Caco-2 (cell line): ENCODE data around the gene PTTG1IP. TPM values are rescaled to one million over a fixed set of nuclear protein-coding genes. Genes with fewer than 3 reads are reported as not detected.

ENCODE experiments used
- BruUV-seq: library from RNA; stranded (reverse); fragments of 400-500 nt; replicated peaks from 2 replicates; lab custom pipeline; 2021; lab: Mats Ljungman, UMichigan
- CTCF ChIA-PET: fragments of 300-600 bp; sonication (Branson Sonifier 250); formaldehyde crosslinking; loops from one replicate; lab custom pipeline; 2022; ENCODE audit warnings: antibody characterized with exemption; lab: Charles Lee
- POLR2A ChIA-PET: fragments of 300-600 bp; sonication (Branson Sonifier 250); formaldehyde crosslinking; loops from one replicate; lab custom pipeline; 2022; ENCODE audit warnings: antibody characterized with exemption; lab: Charles Lee
- DNase-seq, 2 experiments: peaks; one replicate each; pipeline versions ENCODE4 v3.0.0 to v3.0.0-alpha.2; 2020 to 2022
- H3K27me3 ChIP-seq: replicated peaks from 2 replicates; pipeline ENCODE4 v1.6.0; 2011; ENCODE audit warnings: low read length; ENCODE audit not compliant: control insufficient read depth, insufficient read depth
- H3K36me3 ChIP-seq: 2 replicates; pipeline ENCODE4 v1.5.1; 2011; ENCODE audit warnings: low read length; ENCODE audit not compliant: control insufficient read depth, insufficient read depth
- H3K4me1 ChIP-seq: fragments of 250-450 bp; sonication (Bioruptor Pico); 2 replicates; pipeline ENCODE4 v1.5.1; 2020; ENCODE audit warnings: mild to moderate bottlenecking
- H3K4me3 ChIP-seq: 2 replicates; pipeline ENCODE4 v1.5.1; 2011; ENCODE audit warnings: low read depth, mild to moderate bottlenecking, control low read depth, low read length
- H3K9me3 ChIP-seq: fragments of 250-450 bp; sonication (Bioruptor Pico); 2 replicates; pipeline ENCODE4 v1.5.1; 2020; ENCODE audit warnings: mild to moderate bottlenecking, moderate library complexity
- H3K27ac Mint-ChIP-seq: one replicate; pipeline ENCODE4 v1.8.0; 2022; ENCODE audit warnings: mixed read lengths; ENCODE audit not compliant: unreplicated experiment
- H3K27me3 Mint-ChIP-seq: one replicate; pipeline ENCODE4 v1.8.0; 2022; ENCODE audit warnings: mixed read lengths; ENCODE audit not compliant: insufficient read depth, unreplicated experiment
- H3K36me3 Mint-ChIP-seq: one replicate; pipeline ENCODE4 v1.8.0; 2022; ENCODE audit warnings: mild to moderate bottlenecking, mixed read lengths; ENCODE audit not compliant: insufficient read depth, unreplicated experiment
- H3K4me1 Mint-ChIP-seq: one replicate; pipeline ENCODE4 v1.8.0; 2022; ENCODE audit warnings: low read depth, mixed read lengths; ENCODE audit not compliant: unreplicated experiment
- H3K4me3 Mint-ChIP-seq: one replicate; pipeline ENCODE4 v1.8.0; 2022; ENCODE audit warnings: mild to moderate bottlenecking, moderate library complexity, mixed read lengths; ENCODE audit not compliant: unreplicated experiment
- H3K9me3 Mint-ChIP-seq: one replicate; pipeline ENCODE4 v1.8.0; 2022; ENCODE audit warnings: mixed read lengths; ENCODE audit not compliant: unreplicated experiment
- CTCF ChIP-seq, 2 experiments: fragments of 200-600 bp in 1 of 2; IDR thresholded peaks; 1 replicate in 1 of 2; 2 replicates in 1 of 2; pipeline versions ENCODE4 v1.5.1 to v1.8.0; 2011 to 2022; ENCODE audit warnings: antibody characterized with exemption in 1 of 2, control low read depth in 1 of 2, inconsistent platforms in 1 of 2, low read depth in 1 of 2, low read length in 1 of 2, mild to moderate bottlenecking in 1 of 2, moderate library complexity in 1 of 2; ENCODE audit not compliant: insufficient read depth in 1 of 2, severe bottlenecking in 1 of 2, unreplicated experiment in 1 of 2
- intact Hi-C: fragments of 100-400 bp; cut with micrococcal nuclease; formaldehyde crosslinking; loops from one replicate; pipeline ENCODE4 v1.10.0; 2022; ENCODE audit not compliant: unreplicated experiment
- total RNA-seq: library from RNA; stranded (reverse); gene quantifications from 2 replicates; pipeline ENCODE4 v1.2.3, GENCODE V29; 2022

PTTG1IP gene
- total RNA-seq, 1 experiment from 2014 or later, result 296 TPM

- H3K36me3 ChIP-seq, result peaks cover 2% of the 10 kb centered on the region
- POLR2A ChIA-PET, result no interaction called here
- peaks cover 11% of the 10 kb centered on the region for H3K9me3 ChIP-seq
- peaks cover 5% of the 10 kb centered on the region for H3K4me1 Mint-ChIP-seq
- peaks cover 15% of the 10 kb centered on the region for H3K4me1 ChIP-seq
- H3K9me3 Mint-ChIP-seq, result peaks cover 7% of the 10 kb centered on the region
- no peak overlapping the region for H3K4me3 Mint-ChIP-seq
- no peak overlapping the region for H3K4me3 ChIP-seq
- no peak for DNase-seq
- no TSS peak for BruUV-seq
- peaks cover 48% of the 10 kb centered on the region for H3K36me3 Mint-ChIP-seq
- no peak for TF ChIP-seq CTCF (IDR thresholded peaks at IDR 0.05; ENCODE audit: insufficient read depth in 1 of 2, low read depth in 1 of 2, low read length in 1 of 2, severe bottlenecking in 1 of 2, unreplicated experiment in 1 of 2)
- H3K27me3 Mint-ChIP-seq, result no peaks in the 10 kb centered on the region
- H3K27me3 ChIP-seq, result no peaks in the 10 kb centered on the region
- no peak overlapping the region for H3K27ac Mint-ChIP-seq
- CTCF ChIA-PET, result no interaction called here
- intact Hi-C loops, result loop anchor here (5.0 kb wide), 1 partner anchor 57 kb away; the partner anchor contains the start of gene PTTG1IP
Measured at GRCh38 chr21:44815225-44815624, 58.3 kb downstream of the PTTG1IP start.

- no peak overlapping the region for H3K4me3 ChIP-seq
- H3K9me3 Mint-ChIP-seq, result peaks cover under 1% of the 10 kb centered on the region
- H3K4me1 ChIP-seq, result peaks cover 15% of the 10 kb centered on the region
- ChIA-PET POLR2A (no interaction called here), CTCF (no interaction called here)
- no peaks in the 10 kb centered on the region for H3K27me3 ChIP-seq
- H3K36me3 Mint-ChIP-seq, result peaks cover 51% of the 10 kb centered on the region
- no peak for TF ChIP-seq CTCF (IDR thresholded peaks at IDR 0.05; ENCODE audit: insufficient read depth in 1 of 2, low read depth in 1 of 2, low read length in 1 of 2, severe bottlenecking in 1 of 2, unreplicated experiment in 1 of 2)
- BruUV-seq, result no TSS peak
- intact Hi-C loops, result loop anchor here (5.0 kb wide), 1 partner anchor 58 kb away; the partner anchor contains the start of gene PTTG1IP
- peaks cover 5% of the 10 kb centered on the region; the same call in 1 of the 2 replicates for H3K9me3 ChIP-seq
- H3K27ac Mint-ChIP-seq, result no peak overlapping the region
- no peaks in the 10 kb centered on the region for H3K27me3 Mint-ChIP-seq
- H3K4me3 Mint-ChIP-seq, result no peak overlapping the region
- no peak for DNase-seq
- peaks cover 3% of the 10 kb centered on the region for H3K36me3 ChIP-seq
- H3K4me1 Mint-ChIP-seq, result peaks cover 5% of the 10 kb centered on the region
Measured at GRCh38 chr21:44814498-44815023, 58.9 kb downstream of the PTTG1IP start.

GRCh38 chr21:44813727-44814126, 59.8 kb downstream of the PTTG1IP start:
- peaks cover 5% of the 10 kb centered on the region for H3K4me1 Mint-ChIP-seq
- no peak overlapping the region for H3K27ac Mint-ChIP-seq
- no peaks in the 10 kb centered on the region for H3K27me3 Mint-ChIP-seq
- no peak for TF ChIP-seq CTCF (IDR thresholded peaks at IDR 0.05; ENCODE audit: insufficient read depth in 1 of 2, low read depth in 1 of 2, low read length in 1 of 2, severe bottlenecking in 1 of 2, unreplicated experiment in 1 of 2)
- no peak overlapping the region for H3K4me3 ChIP-seq
- no peaks in the 10 kb centered on the region for H3K9me3 ChIP-seq
- BruUV-seq, result no TSS peak
- ChIA-PET CTCF (no interaction called here), POLR2A (no interaction called here)
- intact Hi-C loops, result no loop called here
- peaks cover 9% of the 10 kb centered on the region for H3K4me1 ChIP-seq
- no peak overlapping the region for H3K4me3 Mint-ChIP-seq
- H3K36me3 ChIP-seq, result peaks cover 3% of the 10 kb centered on the region
- DNase-seq, result no peak
- H3K27me3 ChIP-seq, result no peaks in the 10 kb centered on the region
- peaks cover 59% of the 10 kb centered on the region for H3K36me3 Mint-ChIP-seq
- no peaks in the 10 kb centered on the region for H3K9me3 Mint-ChIP-seq
